HG03064 (cell line): ENCODE results near the gene CEP112.
"Not testable (repeated sequence)": the region's sequence is repeated elsewhere in the genome, so short reads cannot be mapped to it uniquely, and the experiment has no call there.

Experiments used
- ATAC-seq: cut with Tn5 transposase; IDR thresholded peaks from one replicate; pipeline ENCODE4 v1.9.1; 2021; ENCODE audit warnings: low read depth; ENCODE audit not compliant: unreplicated experiment

Gene CEP112

GRCh38 chr17:65711671-65712276 lies 480.2 kb downstream of the CEP112 start:
- ATAC-seq = no peak

GRCh38 chr17:65707780-65708179 lies 484.2 kb downstream of the CEP112 start:
- ATAC-seq = no peak

GRCh38 chr17:65704731-65705130 lies 487.2 kb downstream of the CEP112 start:
- ATAC-seq = no peak

GRCh38 chr17:65703891-65704290 lies 488.0 kb downstream of the CEP112 start:
- no peak for ATAC-seq

GRCh38 chr17:65699459-65699858 lies 492.5 kb downstream of the CEP112 start:
- ATAC-seq = no peak

GRCh38 chr17:65698381-65699061 lies 493.4 kb downstream of the CEP112 start:
- ATAC-seq = no peak

- no peak for ATAC-seq
Observed at GRCh38 chr17:65697661-65698060, 494.3 kb downstream of the CEP112 start.

- no peak for ATAC-seq
Observed at GRCh38 chr17:65696739-65697394, 495.1 kb downstream of the CEP112 start.

- no peak for ATAC-seq
Observed at GRCh38 chr17:65694601-65695000, 497.3 kb downstream of the CEP112 start.

GRCh38 chr17:65690626-65691310 lies 501.2 kb downstream of the CEP112 start:
- ATAC-seq = no peak

GRCh38 chr17:65688307-65688706 lies 503.6 kb downstream of the CEP112 start:
- no peak for ATAC-seq

- ATAC-seq = no peak
Observed at GRCh38 chr17:65685110-65685509, 506.8 kb downstream of the CEP112 start.

GRCh38 chr17:65684631-65685030 lies 507.3 kb downstream of the CEP112 start:
- no peak for ATAC-seq

- ATAC-seq = no peak
Observed at GRCh38 chr17:65683428-65683827, 508.5 kb downstream of the CEP112 start.

GRCh38 chr17:65681763-65682162 lies 510.2 kb downstream of the CEP112 start:
- not testable (repeated sequence) for ATAC-seq

GRCh38 chr17:65679165-65679845 lies 512.6 kb downstream of the CEP112 start:
- no peak for ATAC-seq

GRCh38 chr17:65678546-65678945 lies 513.4 kb downstream of the CEP112 start:
- no peak for ATAC-seq

GRCh38 chr17:65677932-65678331 lies 514.0 kb downstream of the CEP112 start:
- ATAC-seq = no peak

- ATAC-seq = no peak
Observed at GRCh38 chr17:65674246-65675045, 517.5 kb downstream of the CEP112 start.
